ENCODE data around the gene ZBTB39. TPM values are rescaled to one million over a fixed set of nuclear protein-coding genes. Genes with fewer than 3 reads are reported as not detected.

The ZBTB39 gene
- total RNA-seq, 1 donor from 2014 or later, result 13.3 TPM

- H3K4me3 Mint-ChIP-seq, result no peak overlapping the region
- ChIA-PET CTCF (no interaction called here), POLR2A (no interaction called here)
- DNase-seq (no peak), ATAC-seq (ENCODE audit: low read depth) (no peak)
- intact Hi-C loops (cut with micrococcal nuclease), result no loop called here
- H3K36me3 Mint-ChIP-seq (ENCODE audit: low read depth), result no peaks in the 10 kb centered on the region
- peaks cover 4% of the 10 kb centered on the region for H3K27me3 Mint-ChIP-seq
- no peaks in the 10 kb centered on the region for H3K4me1 Mint-ChIP-seq
- TF ChIP-seq, protein P1, sequence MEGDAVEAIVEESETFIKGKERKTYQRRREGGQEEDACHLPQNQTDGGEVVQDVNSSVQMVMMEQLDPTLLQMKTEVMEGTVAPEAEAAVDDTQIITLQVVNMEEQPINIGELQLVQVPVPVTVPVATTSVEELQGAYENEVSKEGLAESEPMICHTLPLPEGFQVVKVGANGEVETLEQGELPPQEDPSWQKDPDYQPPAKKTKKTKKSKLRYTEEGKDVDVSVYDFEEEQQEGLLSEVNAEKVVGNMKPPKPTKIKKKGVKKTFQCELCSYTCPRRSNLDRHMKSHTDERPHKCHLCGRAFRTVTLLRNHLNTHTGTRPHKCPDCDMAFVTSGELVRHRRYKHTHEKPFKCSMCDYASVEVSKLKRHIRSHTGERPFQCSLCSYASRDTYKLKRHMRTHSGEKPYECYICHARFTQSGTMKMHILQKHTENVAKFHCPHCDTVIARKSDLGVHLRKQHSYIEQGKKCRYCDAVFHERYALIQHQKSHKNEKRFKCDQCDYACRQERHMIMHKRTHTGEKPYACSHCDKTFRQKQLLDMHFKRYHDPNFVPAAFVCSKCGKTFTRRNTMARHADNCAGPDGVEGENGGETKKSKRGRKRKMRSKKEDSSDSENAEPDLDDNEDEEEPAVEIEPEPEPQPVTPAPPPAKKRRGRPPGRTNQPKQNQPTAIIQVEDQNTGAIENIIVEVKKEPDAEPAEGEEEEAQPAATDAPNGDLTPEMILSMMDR (IDR thresholded peaks at IDR 0.05), result no peak
- no peak overlapping the region for H3K27ac Mint-ChIP-seq
- H3K9me3 Mint-ChIP-seq, result peaks cover 3% of the 10 kb centered on the region
Measured at GRCh38 chr12:56954057-56954957, 52.0 kb downstream of the ZBTB39 start.

DNA sequence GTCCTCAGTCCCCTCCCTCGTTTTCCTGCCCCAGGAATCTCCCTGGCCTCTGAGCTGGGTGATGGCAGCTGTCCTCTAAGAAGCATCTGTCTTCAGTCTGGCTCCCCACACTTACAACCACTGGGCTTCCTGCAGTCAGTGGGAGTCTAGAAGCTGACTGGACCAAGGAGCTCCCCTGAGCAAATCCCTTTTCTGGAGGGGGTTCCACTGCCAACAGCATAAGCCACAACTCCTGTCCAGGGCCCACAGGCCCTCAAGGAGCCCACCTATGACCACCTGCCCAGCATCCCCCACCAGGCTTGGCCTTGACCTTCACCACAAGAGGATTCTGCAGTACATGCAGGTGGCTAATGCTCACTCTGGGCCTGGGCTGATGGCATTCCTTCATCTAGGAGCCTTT lies 53.0 kb downstream of the ZBTB39 start:
- no peak overlapping the region for H3K4me3 Mint-ChIP-seq
- no peak for ATAC-seq (ENCODE audit: low read depth)
- POLR2A ChIA-PET, result no interaction called here
- DNase-seq, result no peak
- intact Hi-C loops (cut with micrococcal nuclease), result no loop called here
- CTCF ChIA-PET, result no interaction called here
- no peak overlapping the region for H3K27ac Mint-ChIP-seq
- TF ChIP-seq, protein P1 (IDR thresholded peaks at IDR 0.05), result no peak
- H3K36me3 Mint-ChIP-seq (ENCODE audit: low read depth), result no peaks in the 10 kb centered on the region
- peaks cover 2% of the 10 kb centered on the region for H3K9me3 Mint-ChIP-seq
- H3K27me3 Mint-ChIP-seq, result peaks cover 5% of the 10 kb centered on the region
- H3K4me1 Mint-ChIP-seq, result no peaks in the 10 kb centered on the region

GRCh38 chr12:56951582-56952339 lies 54.6 kb downstream of the ZBTB39 start:
- DNase-seq (no peak), ATAC-seq (ENCODE audit: low read depth) (no peak)
- H3K4me1 Mint-ChIP-seq, result no peaks in the 10 kb centered on the region
- no peak overlapping the region for H3K4me3 Mint-ChIP-seq
- H3K9me3 Mint-ChIP-seq, result peaks cover 5% of the 10 kb centered on the region
- intact Hi-C loops (cut with micrococcal nuclease), result no loop called here
- TF ChIP-seq, protein P1 (IDR thresholded peaks at IDR 0.05), result no peak
- ChIA-PET CTCF (no interaction called here), POLR2A (no interaction called here)
- no peak overlapping the region for H3K27ac Mint-ChIP-seq
- H3K36me3 Mint-ChIP-seq (ENCODE audit: low read depth), result no peaks in the 10 kb centered on the region
- peaks cover 10% of the 10 kb centered on the region for H3K27me3 Mint-ChIP-seq

DNA sequence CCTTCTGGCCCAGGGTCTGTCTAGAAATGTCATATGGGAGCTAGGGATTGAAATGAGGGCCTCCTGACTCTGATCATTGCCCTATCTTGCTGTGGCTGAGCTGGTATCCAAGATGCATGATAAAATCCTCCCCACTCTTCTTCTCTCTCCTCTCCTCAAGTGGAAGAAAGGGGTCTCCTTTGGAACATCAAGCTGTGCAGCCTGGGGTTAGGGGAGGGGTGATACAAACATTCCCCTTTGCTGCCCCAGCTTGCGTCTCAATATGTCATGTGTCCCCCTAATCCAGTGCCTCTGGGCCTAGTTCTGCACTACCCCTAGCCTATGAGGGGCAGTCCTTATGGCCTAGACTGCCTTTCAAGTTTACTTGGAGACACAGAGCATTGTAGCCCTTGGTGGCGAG lies 57.5 kb downstream of the ZBTB39 start:
- H3K4me3 Mint-ChIP-seq, result no peak overlapping the region
- peaks cover 14% of the 10 kb centered on the region for H3K27me3 Mint-ChIP-seq
- ChIA-PET POLR2A (interaction anchor here (0.6 kb wide), 1 partner anchor 200 kb away, joined by 7 read pairs; no protein-coding TSS in a partner anchor), CTCF (no interaction called here)
- TF ChIP-seq, protein P1 (IDR thresholded peaks at IDR 0.05), result no peak
- H3K27ac Mint-ChIP-seq, result no peak overlapping the region
- peaks cover 13% of the 10 kb centered on the region for H3K9me3 Mint-ChIP-seq
- intact Hi-C loops (cut with micrococcal nuclease), result no loop called here
- DNase-seq, result no peak
- H3K4me1 Mint-ChIP-seq, result no peaks in the 10 kb centered on the region
- ATAC-seq (ENCODE audit: low read depth), result no peak
- no peaks in the 10 kb centered on the region for H3K36me3 Mint-ChIP-seq (ENCODE audit: low read depth)

Other genes with a start within 250 kb of the ZBTB39 start
- 0.29 and 0.46 TPM in 2 replicates for gene HSD17B6, start 243.2 kb downstream of the ZBTB39 start, total RNA-seq
- gene SDR9C7, start 72.1 kb downstream of the ZBTB39 start, total RNA-seq, result not detected in 2 replicates
- 0.47 and 0.76 TPM in 2 replicates for gene RDH16, start 48.9 kb downstream of the ZBTB39 start, total RNA-seq
- not detected in 2 replicates for gene TAC3, start 10.0 kb upstream of the ZBTB39 start, total RNA-seq
- 0.39 and 0.71 TPM in 2 replicates for gene MYO1A, start 43.6 kb upstream of the ZBTB39 start, total RNA-seq
- 23.0 and 27.6 TPM in 2 replicates for gene NEMP1, start 72.2 kb upstream of the ZBTB39 start, total RNA-seq
- gene NAB2, start 82.6 kb upstream of the ZBTB39 start, total RNA-seq, result 20.4 and 22.1 TPM in 2 replicates
- 635 and 745 TPM in 2 replicates for gene STAT6, start 104.8 kb upstream of the ZBTB39 start, total RNA-seq
- 0.56 and 0.95 TPM in 2 replicates for gene LRP1, start 121.9 kb upstream of the ZBTB39 start, total RNA-seq
- gene LRP1-AS, start 141.1 kb upstream of the ZBTB39 start, total RNA-seq, result not detected in 2 replicates
- 3.4 and 3.5 TPM in 2 replicates for gene NXPH4, start 210.2 kb upstream of the ZBTB39 start, total RNA-seq
- 268 and 270 TPM in 2 replicates for gene SHMT2, start 223.2 kb upstream of the ZBTB39 start, total RNA-seq
- 4.6 and 5.5 TPM in 2 replicates for gene STAC3, start 244.6 kb upstream of the ZBTB39 start, total RNA-seq

Measured in activated B cell treated with CpG ODN at 0.5 μM for 24 hours (primary cell).